ENCODE results near the gene PCBP2. TPM values are rescaled to one million over a fixed set of nuclear protein-coding genes. Genes with fewer than 3 reads are reported as not detected.

PCBP2 gene
- total and polyA plus RNA-seq, 2 of the 4 experiments (the other 2 are of a cell fraction), result 190 to 586 TPM

- Histone ChIP-seq H4K20me1 (ENCODE audit: insufficient read depth, low read length) (peaks cover 85% of the 10 kb centered on the region), H2AK5ac (ENCODE audit: low read depth, low read length) (no peak overlapping the region), H3K9me1 (ENCODE audit: insufficient read depth, low read length) (no peaks in the 10 kb centered on the region), H4K91ac (ENCODE audit: insufficient read depth, low read depth, low read length) (no peak overlapping the region), H3K4ac (ENCODE audit: low read depth, low read length) (no peak overlapping the region), H3K4me2 (ENCODE audit: low read depth, low read length) (no peak overlapping the region), H2BK120ac (ENCODE audit: low read depth, low read length) (no peak overlapping the region), H2BK15ac (ENCODE audit: low read depth, low read length) (no peak overlapping the region), H3K27me3 (ENCODE audit: control insufficient read depth, insufficient read depth, low read length) (no peaks in the 10 kb centered on the region), H2BK20ac (ENCODE audit: low read depth, low read length) (no peak overlapping the region), H2BK5ac (ENCODE audit: low read depth, low read length, poor library complexity, severe bottlenecking) (peak overlapping the region; percentile 7), H3K36me3 (ENCODE audit: control insufficient read depth, insufficient read depth, low read length) (peaks cover 76% of the 10 kb centered on the region), H4K5ac (ENCODE audit: low read depth, low read length) (no peak overlapping the region), H2AFZ (replicated peaks; ENCODE audit: low read length, poor library complexity) (no peak overlapping the region), H3K18ac (ENCODE audit: low read depth, low read length) (no peak overlapping the region), H3K9ac (ENCODE audit: low read depth, low read length) (no peak overlapping the region), H3K4me3 (ENCODE audit: insufficient read depth, low read depth, low read length) (no peak overlapping the region), H3K27ac (ENCODE audit: insufficient read depth, low read length) (no peak overlapping the region), H3K14ac (replicated peaks; ENCODE audit: low read depth, low read length) (no peak overlapping the region), H3K9me3 (ENCODE audit: control insufficient read depth, insufficient read depth, low read length) (no peaks in the 10 kb centered on the region), H3K4me1 (ENCODE audit: control insufficient read depth, insufficient read depth, low read length) (peaks cover 9% of the 10 kb centered on the region), H3K23ac (ENCODE audit: low read depth, low read length) (no peak overlapping the region), H4K8ac (ENCODE audit: low read depth in 2 of 2, low read length in 2 of 2) (no peak overlapping the region), H2AK9ac (replicated peaks; ENCODE audit: low read depth, low read length, poor library complexity) (no peak overlapping the region), H3K56ac (ENCODE audit: extremely low read depth, insufficient read depth, low read length) (no peak overlapping the region), H3K79me1 (ENCODE audit: low read depth in 1 of 2, low read length in 2 of 2) (peaks cover 34 to 75% of the 10 kb centered on the region in 2 experiments)
- dilution Hi-C loops (cut with HindIII; ENCODE audit: low sequenced_read_pairs, unreplicated experiment), result no loop called here
- TF ChIP-seq MAZ (IDR thresholded peaks at IDR 0.05; ENCODE audit: borderline replicate concordance, low read depth, low read length) (no peak), MAFK (IDR thresholded peaks at IDR 0.05; ENCODE audit: low read depth, low read length) (no peak), RAD21 (IDR thresholded peaks at IDR 0.05; ENCODE audit: low read length) (no peak), FOS (IDR thresholded peaks at IDR 0.05; ENCODE audit: low read depth, low read length) (no peak), SMC3 (IDR thresholded peaks at IDR 0.05; ENCODE audit: low read depth, low read length) (no peak), USF2 (IDR thresholded peaks at IDR 0.05; ENCODE audit: low read depth, low read length) (no peak), POLR2A (IDR thresholded peaks at IDR 0.05; ENCODE audit: low read depth, low read length) (no peak), CHD1 (IDR thresholded peaks at IDR 0.05; ENCODE audit: low read depth, low read length) (no peak), MXI1 (IDR thresholded peaks at IDR 0.05; ENCODE audit: borderline replicate concordance, low read depth, low read length) (no peak)
- TF ChIP-seq, protein P1, sequence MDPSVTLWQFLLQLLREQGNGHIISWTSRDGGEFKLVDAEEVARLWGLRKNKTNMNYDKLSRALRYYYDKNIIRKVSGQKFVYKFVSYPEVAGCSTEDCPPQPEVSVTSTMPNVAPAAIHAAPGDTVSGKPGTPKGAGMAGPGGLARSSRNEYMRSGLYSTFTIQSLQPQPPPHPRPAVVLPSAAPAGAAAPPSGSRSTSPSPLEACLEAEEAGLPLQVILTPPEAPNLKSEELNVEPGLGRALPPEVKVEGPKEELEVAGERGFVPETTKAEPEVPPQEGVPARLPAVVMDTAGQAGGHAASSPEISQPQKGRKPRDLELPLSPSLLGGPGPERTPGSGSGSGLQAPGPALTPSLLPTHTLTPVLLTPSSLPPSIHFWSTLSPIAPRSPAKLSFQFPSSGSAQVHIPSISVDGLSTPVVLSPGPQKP (IDR thresholded peaks at IDR 0.05; ENCODE audit: borderline replicate concordance, low read depth, low read length), result no peak
- no TSS peak for BruUV-seq (replicated peaks)
- ATAC-seq (ENCODE audit: low read depth), result no peak
- ChIA-PET POLR2A (ENCODE audit: unreplicated experiment) (no interaction called here), CTCF (interaction anchor here (0.6 to 2.7 kb wide), 2 partner anchors 10 to 123 kb away, joined by 3 to 6 read pairs; no protein-coding TSS in a partner anchor)
- 86 to 100% methylated on average over 1 to 9 of the region's 13 CpGs for WGBS, 2 experiments (ENCODE audit: extremely low coverage in 2 of 2, insufficient read length in 1 of 2)
- intact Hi-C loops (cut with micrococcal nuclease), result no loop called here
- in situ Hi-C loops (cut with MboI; ENCODE audit: low sequenced_read_pairs), result no loop called here
- DNase-seq, result no peak
These were observed 22.9 kb downstream of the PCBP2 start for GRCh38 chr12:53474819-53475218.

All from IMR-90 (cell line).